Activated naive CD4-positive, alpha-beta T cell treated with anti-CD3 and anti-CD28 coated beads, Interleukin-2, amount 50 U/mL, for 16 hours (primary cell): ENCODE measurements around the gene CILP2.
A peak's percentile ranks its signal among the peaks of the same experiment; 100 is the strongest.

Experiments
- DNase-seq: peaks from one replicate; pipeline ENCODE4 v3.0.0-alpha.2; 2020

Gene CILP2

DNA sequence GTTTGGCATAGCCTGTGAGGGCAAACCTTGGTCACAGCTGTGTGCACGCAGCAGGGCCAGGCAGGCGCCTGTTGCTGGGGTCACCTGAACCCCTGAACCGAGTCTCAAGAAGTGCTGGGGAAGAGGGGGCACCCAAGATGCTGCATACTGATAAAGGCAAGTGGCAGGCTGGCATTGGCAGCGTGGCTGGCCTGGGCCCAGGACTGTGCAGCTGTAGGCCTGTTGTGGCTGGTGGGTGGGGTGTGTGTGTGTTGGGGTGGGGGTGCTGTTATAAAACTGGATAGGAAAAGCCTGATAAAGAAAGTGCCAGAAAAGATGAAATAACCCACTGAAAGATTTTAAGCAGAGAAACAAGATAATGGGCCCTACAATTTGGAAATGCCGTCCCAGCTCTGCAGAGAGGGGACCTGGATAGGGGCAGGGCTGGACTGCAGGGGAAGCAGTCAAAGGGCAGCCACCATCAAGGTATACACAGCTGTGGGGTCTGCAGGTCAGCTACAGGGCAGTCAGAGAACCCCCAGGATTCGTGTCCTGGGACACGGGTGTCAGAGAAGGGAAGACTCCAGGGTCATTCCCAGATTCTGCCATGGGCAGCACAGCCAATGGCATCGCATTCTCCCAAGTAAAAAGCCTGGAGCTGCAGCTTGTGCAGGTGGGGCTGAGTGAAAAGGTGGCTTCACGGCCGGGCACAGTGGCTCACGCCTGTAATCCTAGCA, 33.2 kb downstream of the CILP2 start:
- no peak for DNase-seq

DNA sequence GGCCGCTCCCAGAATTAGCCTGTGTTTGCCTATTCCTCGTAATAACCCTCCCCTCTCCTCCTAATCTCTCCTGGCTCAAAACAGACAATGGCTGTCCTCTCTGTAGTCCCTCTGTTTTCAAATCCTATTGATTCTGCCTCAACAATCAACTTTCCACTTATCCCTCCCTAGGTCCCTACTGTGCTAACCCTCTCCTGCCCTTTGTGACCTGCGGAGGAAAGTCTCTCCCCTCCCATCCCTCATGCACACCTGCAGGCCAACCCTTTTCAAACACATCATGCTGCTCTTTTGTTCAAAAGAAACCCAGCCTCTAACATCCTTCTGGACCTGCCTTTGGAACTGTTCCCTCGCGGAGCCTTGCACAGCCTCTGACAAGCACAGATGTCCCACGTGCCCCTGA, 37.3 kb downstream of the CILP2 start:
- no peak for DNase-seq

DNA sequence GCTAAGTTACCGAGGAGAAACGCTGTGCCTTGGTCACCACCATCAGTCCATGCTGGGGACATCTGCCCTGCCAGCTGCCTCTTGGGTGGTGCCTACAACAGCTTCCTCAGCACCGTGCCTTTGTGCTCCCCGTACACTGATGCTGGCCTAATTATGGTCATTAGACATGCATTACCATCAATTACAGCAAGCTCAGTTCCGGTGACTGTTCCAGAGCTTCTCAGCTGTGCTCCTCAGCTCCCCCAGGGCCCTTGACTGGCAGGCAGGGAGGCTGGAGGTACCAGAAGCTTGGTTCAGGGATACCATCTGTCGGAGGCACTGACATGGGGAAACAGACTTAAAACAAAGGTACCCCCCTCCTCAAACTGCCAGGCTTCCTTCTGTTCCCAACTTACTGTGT, 40.2 kb downstream of the CILP2 start:
- DNase-seq, result no peak

DNA sequence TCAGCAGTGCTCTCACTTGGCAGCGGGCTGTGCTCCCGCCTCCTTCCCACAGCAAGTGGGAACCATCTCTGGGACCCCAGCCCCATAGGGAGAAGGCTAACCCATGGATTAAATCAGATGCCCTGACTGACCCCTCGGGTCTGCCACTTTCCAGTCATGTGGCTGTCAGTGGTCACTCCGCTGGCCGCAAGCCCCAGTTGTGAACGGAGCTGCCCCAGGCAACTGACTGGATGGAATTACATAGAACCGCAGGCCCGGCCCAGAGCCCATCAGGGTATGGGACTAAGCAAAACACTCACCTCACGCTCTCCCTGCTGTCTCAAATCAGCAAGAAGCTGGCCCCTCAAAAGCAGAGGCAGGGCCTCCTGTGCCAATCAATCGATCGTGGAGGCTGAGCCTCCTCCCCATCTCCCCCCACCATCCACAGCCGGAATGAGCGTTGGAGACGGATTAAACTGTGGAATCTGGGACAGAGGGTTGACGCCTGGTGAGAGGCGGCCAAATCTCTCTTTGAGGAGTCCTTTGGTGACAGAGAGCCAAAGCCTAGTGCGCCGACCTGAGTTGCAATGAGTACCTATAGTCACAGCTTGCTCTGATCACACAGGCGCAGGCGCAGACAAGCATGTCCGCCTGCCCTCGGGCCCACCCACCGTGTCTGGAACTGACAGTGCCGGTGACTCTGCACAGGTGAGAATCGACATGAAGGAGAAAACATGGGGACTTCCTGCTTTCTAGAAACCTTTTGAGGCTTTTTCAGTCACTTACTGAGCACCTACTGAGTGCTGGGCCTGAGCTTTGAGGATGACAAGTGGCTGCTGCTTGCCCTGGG, 41.7 kb downstream of the CILP2 start:
- DNase-seq, result no peak

DNA sequence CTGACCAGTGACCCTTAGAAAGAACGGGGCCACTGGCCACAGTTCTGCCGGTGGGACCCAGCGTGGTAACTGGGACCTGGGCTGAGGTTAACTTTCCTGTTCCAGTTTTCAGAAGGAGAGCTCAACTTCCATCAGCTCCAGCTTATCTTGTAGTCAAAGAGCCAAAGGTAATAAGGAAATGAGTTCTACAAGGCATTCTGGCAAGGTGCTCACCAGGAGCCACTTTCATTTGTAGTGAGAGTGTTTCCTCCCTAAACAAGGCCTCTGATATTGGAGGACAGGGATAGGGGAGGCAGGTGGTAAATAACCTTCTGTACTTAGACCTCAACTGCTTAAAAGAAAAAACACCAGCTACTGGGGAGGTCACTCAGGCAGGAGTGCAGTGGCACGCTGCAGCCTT, 42.4 kb downstream of the CILP2 start:
- no peak for DNase-seq

DNA sequence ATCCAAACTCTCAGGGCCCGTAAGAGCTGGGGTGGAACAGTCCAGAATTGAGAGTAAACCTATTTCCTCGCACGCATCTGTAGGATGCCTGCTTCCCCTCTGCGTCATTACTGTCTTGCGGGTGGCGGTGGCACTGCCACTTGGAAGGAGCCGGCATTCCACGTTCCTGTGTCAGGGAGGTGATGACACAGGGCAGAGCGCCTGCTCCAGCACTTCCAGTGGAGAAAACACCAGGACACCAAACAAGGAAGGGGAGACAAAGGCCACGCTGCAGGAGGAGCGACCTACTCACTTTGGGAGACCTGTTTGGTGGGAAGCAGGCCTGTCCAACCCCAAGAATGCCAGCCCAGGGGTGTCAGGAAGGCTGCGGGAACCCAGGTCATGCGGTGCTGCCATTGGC, 43.3 kb downstream of the CILP2 start:
- DNase-seq, result no peak

DNA sequence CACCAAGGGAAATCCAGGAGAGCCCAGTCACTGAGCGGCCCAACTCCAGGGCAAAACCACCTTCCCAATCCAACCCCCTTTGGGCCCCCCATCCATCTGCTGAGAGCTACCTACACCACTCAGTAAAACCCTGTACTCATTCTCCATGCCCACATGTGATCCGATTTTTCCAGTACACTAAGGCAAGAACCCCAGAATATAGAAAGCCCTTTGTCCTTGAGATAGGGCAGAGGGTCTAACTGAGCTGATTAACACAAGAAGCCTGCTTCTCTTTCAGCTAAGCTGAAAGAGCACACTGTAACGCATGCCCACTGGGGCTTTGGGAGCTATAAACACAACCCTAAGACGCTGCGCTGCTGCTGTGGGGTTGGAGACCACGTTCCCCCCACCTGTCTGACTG, 44.4 kb downstream of the CILP2 start:
- no peak for DNase-seq

DNA sequence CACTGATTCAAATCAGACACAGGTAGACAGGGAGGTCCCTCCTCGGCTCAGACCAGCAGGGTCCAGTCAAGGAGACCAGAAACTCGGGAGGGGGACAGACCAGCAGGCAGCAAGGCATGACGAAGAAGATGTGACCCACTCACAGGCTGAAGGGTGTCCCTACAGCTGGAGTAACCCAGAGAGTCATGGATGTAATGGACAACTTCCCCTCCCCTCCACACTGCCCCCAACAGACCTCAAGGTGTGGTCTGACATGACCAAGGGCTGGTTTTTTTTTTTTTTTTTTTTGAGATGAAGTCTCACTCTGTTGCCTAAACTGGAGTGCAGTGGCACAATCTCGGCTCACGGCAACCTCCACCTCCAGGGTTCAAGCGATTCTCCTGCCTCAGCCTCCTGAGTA, 46.3 kb downstream of the CILP2 start:
- no peak for DNase-seq

DNA sequence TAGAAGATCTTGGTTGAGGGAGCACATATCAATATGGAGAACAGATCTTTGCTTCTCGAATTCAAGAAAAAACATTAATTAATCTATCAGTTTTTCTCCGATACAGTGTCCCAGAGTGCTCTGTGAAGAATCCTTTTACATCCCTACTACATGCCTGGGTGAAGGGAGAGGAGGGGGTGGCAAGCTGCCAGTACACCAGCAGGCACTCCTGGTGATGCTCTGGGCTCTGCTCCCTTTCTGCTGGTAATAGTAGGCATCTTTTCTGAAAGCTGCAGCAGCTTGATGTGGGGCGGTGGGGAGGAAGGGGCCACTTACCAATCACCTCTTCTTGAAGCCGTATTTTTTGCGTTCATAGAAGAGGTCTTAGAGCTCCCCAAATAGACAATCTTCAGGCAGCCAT, 49.7 kb downstream of the CILP2 start:
- no peak for DNase-seq

DNA sequence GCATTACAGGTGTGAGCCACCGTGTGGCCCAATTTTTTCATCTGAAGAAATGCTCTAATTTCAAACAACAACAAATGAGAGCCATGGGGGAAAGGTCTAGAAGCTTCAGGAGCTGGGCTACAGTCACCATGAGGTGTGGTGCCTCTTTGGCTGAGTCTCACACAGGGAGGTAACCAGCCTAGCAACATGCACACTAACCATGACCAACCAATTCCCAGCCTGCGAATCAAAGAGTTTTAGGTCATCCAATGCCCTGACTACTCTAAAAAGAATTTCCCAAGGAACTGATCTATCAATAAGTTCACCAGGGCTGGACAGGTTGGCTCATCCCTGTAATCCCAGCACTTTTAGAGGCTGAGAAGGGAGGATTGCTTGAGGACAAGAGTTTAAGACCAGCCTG, 50.5 kb downstream of the CILP2 start:
- no peak for DNase-seq

DNA sequence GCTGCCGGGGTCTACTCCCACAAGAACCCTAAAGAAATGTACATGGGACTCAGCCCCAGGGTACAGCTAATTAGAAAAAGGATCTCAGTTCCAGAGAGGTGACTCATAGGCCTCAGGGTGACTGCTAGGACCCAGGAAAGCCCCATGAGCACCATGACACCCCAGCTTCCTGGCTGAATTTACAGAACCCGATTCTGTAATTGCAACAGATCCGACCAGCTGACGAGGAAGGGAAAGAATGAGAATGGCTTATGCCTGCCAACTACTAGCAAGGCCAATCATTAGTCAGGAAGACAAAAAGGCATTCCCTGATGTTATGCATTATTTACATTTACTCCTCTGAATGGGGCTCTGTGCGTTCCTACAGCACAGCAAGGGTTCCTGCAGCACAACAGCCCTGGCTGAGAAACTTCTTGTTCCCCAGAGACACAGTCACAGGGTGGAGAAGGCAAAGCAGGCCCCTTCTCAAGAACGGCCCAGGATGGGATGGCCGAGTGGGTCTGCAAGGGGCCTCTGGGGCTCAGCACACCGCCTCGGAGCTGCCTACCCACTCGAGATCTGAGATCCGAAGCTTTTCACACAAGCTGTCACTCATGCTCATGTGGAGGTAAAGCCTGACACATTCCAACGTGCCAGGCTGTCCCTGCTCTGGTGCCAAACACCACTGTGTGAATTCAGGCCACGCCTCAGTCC, 53.2 kb downstream of the CILP2 start:
- peak; percentile 63 for DNase-seq

DNA sequence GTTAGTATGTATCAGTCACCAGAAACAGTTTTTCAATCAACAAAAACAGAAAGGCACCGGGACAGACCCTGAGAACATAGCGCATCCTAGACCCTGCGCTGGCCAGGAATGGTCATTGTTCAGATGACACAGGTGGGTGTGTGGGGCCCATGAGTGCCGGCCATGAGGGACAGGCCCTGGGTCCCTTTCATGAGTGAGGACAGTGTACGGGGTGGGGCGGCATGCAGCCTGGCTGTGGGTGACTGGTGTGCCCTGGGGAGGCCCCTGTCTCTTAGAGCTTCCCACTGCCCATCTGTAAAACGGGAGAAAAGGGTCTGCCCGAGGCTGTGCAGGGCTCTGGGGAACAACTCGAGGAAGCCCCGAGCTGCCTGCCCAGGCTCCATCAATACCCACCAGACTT, 54.6 kb downstream of the CILP2 start:
- no peak for DNase-seq

DNA sequence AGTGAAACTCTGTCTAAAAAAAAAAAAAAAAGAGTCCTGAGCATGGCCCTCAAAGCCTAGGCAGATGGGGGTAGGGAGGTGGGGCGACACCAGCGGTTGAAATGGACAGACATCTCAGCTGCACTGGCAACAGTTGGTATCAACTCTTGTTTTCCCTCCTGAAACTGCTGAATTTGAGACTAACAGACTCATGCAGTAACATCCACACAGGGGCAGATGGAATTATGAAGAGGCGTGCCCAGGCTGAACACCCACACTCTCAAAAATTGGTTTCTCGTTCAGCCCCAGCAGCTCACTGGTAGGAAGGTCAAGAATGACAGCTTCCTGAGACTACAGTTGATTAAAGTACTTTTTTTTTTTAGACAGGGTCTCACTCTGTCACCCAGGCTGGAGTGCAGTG, 56.3 kb downstream of the CILP2 start:
- no peak for DNase-seq

DNA sequence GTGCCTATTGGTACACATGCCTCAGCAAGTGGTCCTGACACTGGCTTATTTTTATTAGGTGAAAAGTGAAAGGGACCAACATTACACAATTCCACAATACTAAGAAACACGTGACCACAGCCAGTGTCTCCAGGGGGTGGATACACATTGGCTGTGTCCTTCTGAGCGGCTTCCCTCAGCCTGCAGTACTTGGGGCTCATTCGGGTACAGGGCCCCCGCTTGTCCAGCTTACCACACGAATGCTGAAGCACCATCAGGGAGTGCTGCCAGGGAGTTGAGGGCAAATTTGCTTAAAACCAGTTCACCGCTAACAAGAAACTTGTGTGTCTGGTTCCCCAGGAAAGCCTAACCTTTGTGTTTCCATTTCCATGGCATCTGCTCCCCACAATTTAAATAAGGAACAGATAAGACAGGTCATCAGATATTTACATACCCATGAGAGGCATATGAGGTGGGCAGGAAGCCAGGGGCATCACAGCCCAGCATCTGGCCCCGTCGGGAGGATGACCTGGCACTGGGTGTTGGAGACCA, 57.2 kb downstream of the CILP2 start:
- no peak for DNase-seq
